ENCODE data around the gene FGFR3.

The FGFR3 gene

GRCh38 chr4:1822568-1823544 is 29.8 kb downstream of the FGFR3 start:
- no peak for TF ChIP-seq CTCF (IDR thresholded peaks at IDR 0.05)
- Histone ChIP-seq H3K9me3 (no peaks in the 10 kb centered on the region), H3K4me1 (no peaks in the 10 kb centered on the region), H3K27ac (no peak overlapping the region), H3K4me3 (no peak overlapping the region), H3K27me3 (no peaks in the 10 kb centered on the region), H3K36me3 (peaks cover 60 to 92% (median 82%) of the 10 kb centered on the region in 3 donors)
- intact Hi-C loops (cut with DNase I; ENCODE audit: low total_unique reads), result no loop called here
- no peak for DNase-seq

- Histone ChIP-seq H3K4me1 (no peaks in the 10 kb centered on the region), H3K9me3 (no peaks in the 10 kb centered on the region), H3K4me3 (no peak overlapping the region), H3K36me3 (peaks cover 54 to 85% (median 75%) of the 10 kb centered on the region in 3 donors), H3K27me3 (no peaks in the 10 kb centered on the region), H3K27ac (no peak overlapping the region)
- intact Hi-C loops (cut with DNase I; ENCODE audit: low total_unique reads), result no loop called here
- no peak for DNase-seq
- TF ChIP-seq CTCF (IDR thresholded peaks at IDR 0.05), result no peak
Measured at GRCh38 chr4:1823545-1823932, 30.4 kb downstream of the FGFR3 start.

- H3K36me3 ChIP-seq, result peaks cover 43 to 79% (median 68%) of the 10 kb centered on the region in 3 donors
- DNase-seq, result no peak
- no peaks in the 10 kb centered on the region for H3K9me3 ChIP-seq
- no peak overlapping the region for H3K27ac ChIP-seq
- no peak for TF ChIP-seq CTCF (IDR thresholded peaks at IDR 0.05)
- H3K27me3 ChIP-seq, result no peaks in the 10 kb centered on the region
- no peak overlapping the region for H3K4me3 ChIP-seq
- no peaks in the 10 kb centered on the region for H3K4me1 ChIP-seq
- intact Hi-C loops (cut with DNase I; ENCODE audit: low total_unique reads), result no loop called here
Measured at GRCh38 chr4:1824746-1825145, 31.7 kb downstream of the FGFR3 start.

GRCh38 chr4:1825326-1825725 is 32.2 kb downstream of the FGFR3 start:
- H3K9me3 ChIP-seq, result no peaks in the 10 kb centered on the region
- no peak for TF ChIP-seq CTCF (IDR thresholded peaks at IDR 0.05)
- no peak overlapping the region for H3K27ac ChIP-seq
- H3K4me3 ChIP-seq, result no peak overlapping the region
- H3K27me3 ChIP-seq, result no peaks in the 10 kb centered on the region
- peaks cover 41 to 76% (median 66%) of the 10 kb centered on the region in 3 donors for H3K36me3 ChIP-seq
- intact Hi-C loops (cut with DNase I; ENCODE audit: low total_unique reads), result no loop called here
- DNase-seq, result no peak
- H3K4me1 ChIP-seq, result no peaks in the 10 kb centered on the region

- H3K36me3 ChIP-seq, result peaks cover 50 to 76% (median 73%) of the 10 kb centered on the region in 3 donors
- DNase-seq, result no peak
- H3K4me3 ChIP-seq, result no peak overlapping the region
Measured at GRCh38 chr4:1826531-1827350, 33.6 kb downstream of the FGFR3 start.

More at GRCh38 chr4:1826531-1827350, 33.6 kb downstream of the FGFR3 start:
- no peak for TF ChIP-seq CTCF (IDR thresholded peaks at IDR 0.05)
- Histone ChIP-seq H3K4me1 (no peaks in the 10 kb centered on the region), H3K9me3 (no peaks in the 10 kb centered on the region), H3K27ac (no peak overlapping the region), H3K27me3 (no peaks in the 10 kb centered on the region)
- intact Hi-C loops (cut with DNase I; ENCODE audit: low total_unique reads), result no loop called here

Data from tibial artery (tissue), 4 donors.